Stimulated activated CD8-positive, alpha-beta memory T cell treated with anti-CD3 and anti-CD28 coated beads, Interleukin-7, amount 100 ng/mL, for 48 hours (primary cell): ENCODE measurements around the gene CCDC159.
"Not testable (repeated sequence)": the region's sequence is repeated elsewhere in the genome, so short reads cannot be mapped to it uniquely, and the experiment has no call there.

Experiments used
- DNase-seq, 2 donors: peaks; one replicate each; pipeline ENCODE4 v3.0.0-alpha.2; 2020; ENCODE audit warnings: low read depth in 1 of 2; ENCODE audit errors: extremely low read depth in 1 of 2

The CCDC159 gene, protein sequence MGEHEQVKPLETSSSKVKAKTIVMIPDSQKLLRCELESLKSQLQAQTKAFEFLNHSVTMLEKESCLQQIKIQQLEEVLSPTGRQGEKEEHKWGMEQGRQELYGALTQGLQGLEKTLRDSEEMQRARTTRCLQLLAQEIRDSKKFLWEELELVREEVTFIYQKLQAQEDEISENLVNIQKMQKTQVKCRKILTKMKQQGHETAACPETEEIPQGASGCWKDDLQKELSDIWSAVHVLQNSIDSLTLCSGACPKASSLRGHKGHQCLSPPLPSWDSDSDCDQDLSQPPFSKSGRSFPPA

DNA sequence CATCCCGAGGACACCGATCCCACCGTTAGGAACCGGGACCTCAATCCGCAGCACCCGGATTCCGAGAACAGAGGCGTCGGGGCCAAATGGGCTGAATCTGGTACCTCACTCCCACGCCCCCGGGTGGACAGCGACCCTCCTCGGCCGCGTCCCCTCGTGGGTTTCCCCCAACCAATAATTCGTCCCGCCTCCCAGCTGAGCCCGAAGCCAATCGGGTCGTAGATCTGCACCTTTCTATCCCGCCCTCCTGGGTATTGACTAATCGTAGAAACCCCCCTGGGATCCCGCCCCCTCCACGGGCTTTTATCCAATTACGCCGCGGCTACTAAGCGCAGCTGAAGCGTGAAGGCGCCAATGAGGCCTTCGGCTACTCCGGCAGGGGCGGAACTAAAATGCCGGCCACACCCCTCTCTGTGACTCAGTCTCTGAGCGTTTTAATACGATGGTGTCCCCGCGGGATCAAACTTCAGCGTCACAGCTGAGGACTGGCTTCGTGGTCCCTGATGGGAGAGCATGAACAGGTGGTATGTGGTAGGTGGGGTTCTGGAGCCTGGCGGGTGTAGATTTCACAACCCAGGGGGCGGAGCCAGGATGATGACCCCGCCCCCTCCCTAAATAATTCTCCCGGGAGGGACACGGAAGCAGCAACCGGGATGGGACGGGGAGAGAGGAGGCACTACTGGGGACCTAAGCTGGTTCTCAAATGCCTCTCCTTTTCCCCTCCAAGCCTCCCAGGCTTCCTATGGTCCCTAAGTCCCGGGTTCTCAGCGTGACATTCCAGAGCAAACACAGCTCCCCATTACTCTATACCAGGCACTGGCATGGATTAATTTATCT, at the start of gene CCDC159, which contains the start of gene TMEM205:
Gene CCDC159 (plus strand): TSS at position 416 of the 837 bp plus-strand sequence. CDS start 88 bp downstream, at position 504.
Gene TMEM205 (minus strand): TSS at position 165 of the 837 bp plus-strand sequence. CDS start 649 bp downstream, outside the sequence.
- peak; percentile 93 to 98 for DNase-seq

DNA sequence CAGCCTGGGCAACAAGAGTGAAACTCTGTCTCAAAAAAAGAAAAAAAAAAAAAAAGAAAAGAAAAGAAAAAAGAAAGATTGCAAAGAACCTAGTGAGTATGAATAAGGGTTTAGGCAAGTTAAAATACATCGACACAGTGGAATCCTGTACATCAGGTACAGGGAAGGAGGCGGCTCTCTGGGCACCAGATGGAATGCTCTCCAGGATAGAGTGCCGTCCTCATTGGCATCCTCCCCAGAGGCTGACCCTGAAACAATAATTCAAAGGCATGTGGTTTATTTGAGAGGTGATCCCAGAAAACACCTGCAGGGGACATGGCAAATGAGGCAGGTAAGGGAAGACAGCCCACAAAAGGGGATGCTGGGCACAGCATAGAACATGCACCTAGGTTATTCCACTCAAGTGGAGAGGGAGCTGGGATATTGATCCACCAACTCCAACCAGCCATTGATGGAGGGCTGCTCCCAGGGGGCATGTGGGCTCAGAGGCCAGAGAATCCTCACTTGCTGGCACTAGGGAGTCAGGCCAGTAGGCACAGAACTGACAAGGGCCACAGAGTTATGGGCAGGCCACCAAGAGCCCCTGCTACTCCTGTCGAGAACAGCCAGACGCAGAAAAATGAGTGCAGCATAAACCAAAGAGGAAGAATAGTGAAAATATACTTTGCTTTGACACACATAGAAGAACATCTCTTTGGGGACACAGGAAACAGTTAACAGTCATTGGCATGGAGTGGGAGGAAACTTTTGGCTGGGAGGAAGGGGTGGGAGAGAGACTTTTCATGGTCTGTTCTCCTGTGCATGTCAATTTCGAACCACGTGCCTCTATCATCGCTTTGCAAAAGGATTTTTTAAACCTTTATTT, 46.1 kb upstream of the CCDC159 start:
- DNase-seq, result no peak

DNA sequence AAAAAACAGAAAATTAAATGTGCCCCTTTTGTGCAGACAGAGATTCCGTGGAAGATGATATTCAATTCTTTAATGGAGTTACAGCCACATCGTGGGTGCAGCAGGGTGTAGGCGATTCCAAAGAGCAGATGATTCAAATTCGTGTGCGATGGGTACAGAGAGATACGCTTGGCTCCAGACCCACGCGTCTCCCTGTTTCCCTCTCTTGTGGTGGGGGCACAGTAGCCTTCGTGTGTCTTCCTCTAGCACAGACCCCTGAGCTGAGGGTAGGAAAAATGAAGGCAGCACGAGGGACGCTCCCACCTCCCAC, 45.6 kb upstream of the CCDC159 start:
- no peak for DNase-seq

DNA sequence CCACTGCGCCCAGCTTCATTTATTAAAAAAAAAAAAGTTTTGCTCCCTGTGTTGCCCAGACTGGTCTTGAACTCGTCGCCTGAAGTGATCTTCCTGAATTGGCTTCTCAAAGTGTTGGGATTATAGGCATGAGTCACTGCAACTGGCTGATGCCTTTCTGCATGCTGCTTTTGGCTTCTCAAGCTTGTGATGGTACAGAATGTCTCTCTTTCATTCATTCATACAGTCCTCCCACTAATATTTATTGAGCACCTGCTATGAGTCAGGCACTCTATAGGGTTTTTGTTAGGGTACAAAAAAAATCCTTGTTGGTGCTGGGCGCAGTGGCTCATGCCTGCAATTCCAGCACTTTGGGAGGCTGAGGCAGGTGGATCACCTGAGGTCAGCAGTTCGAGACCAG, 41.4 kb upstream of the CCDC159 start:
- DNase-seq, result no peak

DNA sequence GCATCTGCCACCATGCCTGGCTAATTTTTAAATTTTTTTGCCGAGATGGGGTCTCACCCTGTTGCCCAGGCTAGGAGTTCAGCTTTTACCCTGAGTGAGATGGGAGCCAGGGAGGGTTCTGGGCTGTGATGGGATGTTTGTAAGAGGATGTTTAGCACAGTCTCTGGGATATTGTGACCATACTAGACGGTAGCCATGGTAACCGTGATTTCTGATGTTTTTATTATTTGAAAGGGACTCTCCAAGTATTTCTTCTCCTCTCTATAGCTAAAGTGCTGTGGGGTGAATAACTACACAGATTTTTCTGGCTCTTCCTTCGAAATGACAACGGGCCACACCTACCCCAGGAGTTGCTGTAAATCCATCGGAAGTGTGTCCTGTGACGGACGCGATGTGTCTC, 40.0 kb upstream of the CCDC159 start:
- no peak for DNase-seq

DNA sequence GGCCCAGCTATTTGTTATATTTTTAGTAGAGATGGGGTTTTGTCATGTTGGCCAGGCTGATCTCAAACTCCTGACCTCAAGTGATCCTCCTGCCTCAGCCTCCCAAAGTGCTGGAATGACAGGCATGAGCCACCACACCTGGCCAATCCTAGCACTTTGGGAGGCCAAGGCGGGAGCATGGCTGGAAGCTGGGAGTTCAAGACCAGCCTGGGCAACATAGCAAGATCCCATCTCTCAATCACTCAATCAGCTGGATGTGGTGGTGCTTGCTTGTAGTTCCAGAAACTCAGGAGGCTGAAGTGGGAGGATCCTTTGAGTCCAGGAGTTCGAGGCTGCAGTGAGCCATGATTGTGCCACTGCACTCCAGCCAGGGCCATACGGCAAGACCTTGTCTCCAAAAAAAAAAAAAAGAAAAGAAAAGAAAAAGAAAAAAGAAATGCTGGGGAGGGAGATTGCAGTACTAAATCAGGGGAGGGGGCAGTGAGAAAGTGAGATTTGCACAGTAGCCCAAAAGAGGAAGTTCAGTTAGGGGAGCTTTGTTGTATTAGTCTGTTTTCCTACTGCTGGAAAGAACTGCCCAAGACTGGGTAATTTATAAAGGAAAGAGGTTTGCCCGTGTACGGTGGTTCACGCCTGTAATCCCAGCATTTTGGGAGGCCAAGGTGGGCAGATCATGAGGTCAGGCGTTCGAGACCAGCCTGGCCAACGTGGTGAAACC, 25.9 kb upstream of the CCDC159 start:
- not testable (repeated sequence) for DNase-seq

DNA sequence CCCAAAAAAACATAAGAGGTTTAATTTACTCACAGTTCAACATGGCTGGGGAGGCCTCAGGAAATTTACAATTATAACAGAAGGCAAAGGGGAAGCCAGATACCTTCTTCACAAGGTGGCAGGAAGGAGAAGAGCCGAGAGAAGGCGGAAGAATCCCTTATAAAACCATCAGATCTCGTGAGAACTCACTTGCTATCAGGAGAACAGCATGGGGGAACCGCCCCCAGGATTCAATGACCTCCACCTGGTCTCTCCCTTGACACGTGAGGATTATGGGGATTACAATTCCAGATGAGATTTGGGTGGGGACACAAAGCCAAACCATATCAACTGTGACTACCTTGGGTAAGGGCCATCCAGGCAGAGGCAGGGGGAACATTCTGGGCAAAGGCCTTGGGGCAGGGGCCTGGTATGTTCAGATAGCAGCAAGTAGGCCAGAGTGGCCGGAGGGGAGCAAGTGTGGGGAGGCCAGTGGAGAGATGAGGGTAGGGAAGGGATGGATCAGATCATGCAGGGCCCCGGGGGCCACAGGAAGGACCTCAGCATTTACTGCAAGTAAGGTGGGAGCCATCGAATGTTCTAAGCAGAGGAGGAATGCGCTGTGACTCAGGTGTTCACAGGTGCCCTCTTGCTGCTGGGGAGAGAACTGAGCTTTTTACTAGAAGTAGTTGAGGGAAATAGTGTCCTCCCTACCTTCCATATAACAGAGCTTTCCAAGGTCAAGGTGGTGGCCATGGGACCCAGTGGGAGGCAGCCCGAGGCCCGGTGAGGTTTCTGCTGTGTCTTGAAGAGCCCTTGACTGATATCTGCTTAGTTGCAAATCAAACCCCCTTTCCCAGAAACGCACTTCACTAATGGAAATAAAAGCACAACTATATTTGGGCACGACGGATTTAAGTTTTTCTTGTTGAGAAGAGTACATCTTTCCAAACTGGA, 24.9 kb upstream of the CCDC159 start:
- DNase-seq, result no peak

DNA sequence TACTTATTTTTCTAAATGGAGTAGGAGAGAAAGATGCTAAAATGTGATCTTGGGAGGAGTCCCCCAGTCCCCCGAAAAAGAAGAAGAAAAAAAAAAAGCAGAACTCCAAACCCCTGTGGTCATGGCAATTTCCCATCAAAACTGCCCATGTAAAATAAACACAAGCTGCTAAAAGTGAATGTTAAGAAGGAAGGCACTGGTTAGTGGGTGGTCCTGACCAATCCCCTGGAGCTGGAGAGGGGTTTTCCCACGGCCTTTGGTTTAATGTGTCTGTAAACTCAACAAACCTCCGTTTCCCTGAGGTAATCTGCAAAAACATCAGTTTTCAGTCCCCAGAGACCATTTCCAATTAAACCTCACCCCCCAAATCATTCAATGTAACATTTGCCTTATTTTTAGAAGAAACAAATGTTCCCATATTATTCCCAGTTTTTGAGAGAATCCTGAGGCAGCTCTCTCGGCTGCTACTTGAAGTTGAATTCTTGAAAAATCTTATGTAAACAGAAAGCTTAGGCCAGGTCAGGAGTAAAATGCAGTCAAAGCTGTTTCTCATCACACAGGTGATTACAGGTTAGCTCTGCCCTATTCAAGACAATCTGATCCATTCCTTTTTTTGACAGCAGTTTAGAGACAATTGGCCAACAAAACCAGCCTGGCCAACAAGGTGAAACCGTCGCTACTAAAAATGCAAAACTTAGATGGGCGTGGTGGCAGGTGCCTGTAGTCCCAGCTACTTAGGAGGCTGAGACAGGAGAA, 23.9 kb upstream of the CCDC159 start:
- no peak for DNase-seq

DNA sequence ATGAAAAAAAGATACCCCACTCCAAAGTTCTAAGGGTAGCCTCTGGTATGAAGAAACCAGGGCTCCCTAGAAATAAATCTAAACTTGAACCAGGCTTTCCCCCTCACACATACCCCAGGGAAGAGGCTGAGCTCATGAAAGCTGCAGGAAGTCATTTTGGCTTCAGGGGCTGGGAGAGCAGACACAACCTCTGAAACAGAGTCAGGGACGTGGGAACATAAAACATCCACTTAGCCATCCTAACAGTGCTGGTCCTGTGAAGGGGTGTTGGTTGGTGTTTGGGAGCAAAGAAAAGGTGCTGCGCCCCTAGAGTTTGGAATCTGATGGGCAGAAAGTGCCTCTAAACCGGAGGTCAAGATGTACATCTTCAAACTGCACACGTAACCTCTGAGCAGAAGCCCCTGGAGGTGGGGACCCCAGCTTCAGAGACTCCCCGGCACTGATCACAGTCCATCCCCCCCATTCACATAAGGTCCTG, 22.7 kb upstream of the CCDC159 start:
- no peak for DNase-seq

DNA sequence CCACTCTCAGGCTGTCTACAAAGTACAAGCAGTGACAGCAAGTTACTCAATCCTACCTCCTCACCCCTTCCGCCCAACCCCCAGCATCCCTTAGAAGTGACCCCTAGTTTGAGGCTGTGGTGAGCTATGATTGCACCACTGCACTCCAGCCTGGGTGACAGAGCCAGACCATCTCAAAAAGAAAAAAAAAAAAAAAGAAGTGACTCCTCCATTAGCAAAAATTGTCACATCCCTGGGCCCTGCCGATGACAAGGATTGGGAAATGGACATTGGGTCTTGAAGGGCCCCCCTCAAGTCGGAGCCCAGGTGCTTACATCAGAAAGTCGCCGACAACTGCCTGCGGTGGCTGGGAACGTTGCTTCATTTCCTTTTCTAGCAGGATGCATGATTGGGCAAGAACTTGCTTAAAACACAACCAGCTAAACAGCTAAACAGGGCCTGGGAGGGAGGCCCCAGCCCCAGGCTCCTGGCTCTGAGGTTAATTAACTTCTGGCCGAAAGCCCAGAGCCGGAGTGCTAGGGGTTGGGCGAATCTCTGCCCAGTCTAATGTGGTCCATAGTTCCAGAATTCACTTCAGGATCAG, 22.1 kb upstream of the CCDC159 start:
- peak in 1 of 2 donors; percentile 24 for DNase-seq

DNA sequence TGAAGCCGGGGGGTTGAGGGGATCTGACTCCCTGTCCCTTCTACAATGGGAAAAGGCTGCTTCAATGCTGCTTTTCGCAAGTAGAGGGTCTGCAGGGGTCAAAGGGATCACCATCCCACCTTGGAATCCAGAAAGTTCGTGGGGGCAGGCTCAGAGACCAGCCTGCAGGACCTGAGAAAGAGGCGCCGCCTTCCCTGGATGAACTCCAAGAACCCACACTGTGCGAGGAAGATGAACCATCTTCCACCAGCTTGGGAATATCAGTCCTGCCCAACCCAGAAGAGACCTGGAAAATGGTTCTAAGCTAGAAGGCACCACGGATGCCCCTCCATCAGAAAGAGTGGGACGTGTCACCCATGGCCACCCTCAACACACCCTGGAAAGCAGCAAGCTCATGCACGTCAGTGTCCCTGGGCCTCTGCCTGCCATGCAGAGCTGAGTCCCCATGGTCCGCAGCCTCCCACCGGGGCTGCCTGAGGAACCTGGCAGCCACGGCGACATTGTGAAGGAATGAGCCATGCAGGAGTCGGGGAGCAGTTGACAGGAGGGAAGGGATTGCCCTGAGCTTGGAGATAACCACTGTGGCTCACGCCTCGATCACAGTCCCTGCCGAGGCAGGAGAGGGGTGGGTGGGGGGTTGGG, 21.4 kb upstream of the CCDC159 start:
- no peak for DNase-seq

DNA sequence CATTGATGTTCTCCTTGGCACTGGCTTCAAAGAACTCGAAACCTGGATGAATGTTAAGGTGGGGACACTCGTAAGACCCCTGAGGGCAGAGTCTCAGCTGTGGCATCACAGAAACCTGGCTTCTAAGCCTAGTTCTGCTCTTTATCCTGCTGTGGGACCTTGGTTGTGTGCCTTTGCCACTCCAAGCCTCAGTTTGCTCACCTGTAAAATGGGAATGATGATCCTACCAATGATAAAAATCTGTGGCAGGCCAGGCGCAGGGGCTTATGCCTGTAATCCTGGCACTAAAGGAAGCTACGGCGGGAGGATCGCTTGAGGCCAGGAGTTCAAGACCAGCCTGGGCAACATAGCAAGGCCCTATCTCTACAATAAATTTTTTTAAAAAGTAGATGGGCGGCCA, 20.8 kb upstream of the CCDC159 start:
- DNase-seq, result no peak

DNA sequence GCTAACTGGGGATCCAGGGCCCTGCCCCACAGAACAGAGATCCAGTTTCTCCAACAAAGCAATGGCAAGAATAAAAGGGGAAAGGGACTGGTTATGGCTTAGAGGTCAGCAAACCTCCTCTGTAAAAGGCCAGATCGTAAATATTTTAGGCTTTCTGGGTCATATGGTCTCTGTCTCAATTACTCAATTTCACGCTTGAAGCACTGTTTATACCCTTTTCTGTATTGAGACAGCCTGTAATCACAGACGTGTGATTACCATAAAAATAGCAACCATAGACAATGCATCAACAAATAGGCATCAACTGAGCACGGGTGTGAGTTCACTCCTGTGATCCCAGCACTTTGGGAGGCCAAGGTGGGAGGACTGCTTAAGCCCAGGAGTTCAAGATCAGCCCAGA, 16.2 kb upstream of the CCDC159 start:
- DNase-seq, result no peak

DNA sequence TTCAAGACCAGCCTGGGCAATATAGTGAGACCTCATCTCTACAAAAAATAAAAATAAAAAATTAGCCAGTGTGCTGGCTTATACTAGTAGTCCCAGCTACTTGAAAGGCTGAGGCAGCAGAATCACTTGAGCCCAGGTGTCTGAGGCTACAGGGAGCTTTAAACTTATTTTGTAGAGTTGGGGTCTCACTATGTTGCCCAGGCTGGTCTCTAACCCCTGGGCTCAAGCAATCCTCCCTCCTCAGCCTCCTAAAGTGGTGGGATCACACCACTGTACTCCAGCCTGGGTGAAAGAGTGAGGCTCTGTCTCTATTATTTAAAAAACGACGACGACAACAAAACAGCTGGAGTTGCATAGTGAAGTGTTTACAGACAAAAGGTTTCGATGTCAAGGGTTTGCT, 14.8 kb upstream of the CCDC159 start:
- DNase-seq, result no peak

DNA sequence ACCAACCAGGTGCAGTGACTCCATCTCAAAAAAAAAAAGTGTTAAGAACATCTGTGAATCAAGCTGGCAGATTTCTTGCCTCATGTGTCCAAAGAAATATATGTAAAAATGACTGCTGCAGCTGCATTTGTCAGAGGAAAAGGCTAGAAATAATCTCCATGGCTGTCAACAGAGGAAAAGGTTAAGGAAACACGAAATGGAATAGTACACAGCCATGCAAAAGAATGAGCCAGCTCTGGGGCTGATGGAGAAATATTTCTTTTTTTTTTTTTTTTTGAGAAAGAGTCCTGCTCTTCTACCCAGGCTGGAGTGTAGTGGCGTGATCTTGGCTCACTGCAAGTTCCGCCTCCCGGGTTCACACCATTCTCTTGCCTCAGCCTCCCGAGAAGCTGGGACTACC, 13.5 kb upstream of the CCDC159 start:
- no peak for DNase-seq

DNA sequence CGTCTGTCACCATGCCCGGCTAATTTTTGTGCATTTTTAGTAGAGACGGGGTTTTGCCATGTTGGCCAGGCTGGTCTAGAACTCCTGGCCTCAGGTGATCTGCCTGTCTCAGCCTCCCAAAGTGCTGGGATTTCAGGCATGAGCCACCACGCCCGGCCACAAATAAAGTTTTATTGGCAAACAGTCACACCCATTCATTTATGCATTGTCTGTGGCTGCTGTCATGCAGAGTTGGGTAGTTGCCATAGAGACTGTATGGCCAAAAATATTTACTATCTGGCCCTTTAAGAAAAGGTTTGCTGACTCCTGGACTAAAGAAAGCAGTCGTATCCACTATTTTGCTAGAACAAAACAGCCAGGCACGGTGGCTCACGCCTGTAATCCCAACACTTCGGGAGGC, 12.5 kb upstream of the CCDC159 start:
- not testable (repeated sequence) for DNase-seq

DNA sequence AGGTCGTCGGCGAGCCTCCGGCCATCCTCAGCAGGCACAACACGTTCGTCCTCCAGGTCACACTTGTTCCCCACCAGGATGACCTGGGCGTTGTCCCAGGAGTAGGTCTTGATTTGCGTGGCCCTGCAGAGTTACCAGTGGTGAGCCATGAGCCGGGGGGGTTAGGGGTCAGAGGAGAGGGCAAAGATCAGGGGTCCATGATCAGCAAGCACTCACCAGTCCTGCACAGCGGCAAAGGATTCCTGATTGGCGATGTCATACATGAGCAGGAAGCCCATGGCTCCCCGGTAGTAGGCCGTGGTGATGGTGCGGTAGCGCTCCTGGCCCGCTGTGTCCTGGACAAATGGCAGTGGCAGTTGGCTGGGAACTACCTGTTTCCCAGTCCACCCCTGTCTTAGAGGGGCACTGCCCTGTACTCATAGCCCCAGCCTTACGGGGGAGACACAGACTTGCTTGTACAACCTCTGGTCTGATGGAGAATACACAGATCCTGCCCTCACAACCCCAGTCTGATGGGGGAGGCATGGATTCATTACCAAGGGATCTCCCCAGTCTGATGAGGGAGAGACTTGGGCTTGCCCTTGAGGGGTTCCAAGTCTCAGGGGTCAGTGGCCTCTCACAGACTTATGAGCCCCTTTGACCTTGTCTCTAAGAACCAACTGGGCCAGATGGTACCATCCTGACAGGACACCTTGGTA, 10.7 kb upstream of the CCDC159 start:
- no peak for DNase-seq
